Caco-2 (cell line): Measurements from ENCODE around the gene INSYN1. TPM values are rescaled to one million over a fixed set of nuclear protein-coding genes. Genes with fewer than 3 reads are reported as not detected.

Source experiments
- BruUV-seq: library from RNA; stranded (reverse); fragments of 400-500 nt; replicated peaks from 2 replicates; lab custom pipeline; 2021; lab: Mats Ljungman, UMichigan
- CTCF ChIA-PET: fragments of 300-600 bp; sonication (Branson Sonifier 250); formaldehyde crosslinking; loops from one replicate; lab custom pipeline; 2022; ENCODE audit warnings: antibody characterized with exemption; lab: Charles Lee
- POLR2A ChIA-PET: fragments of 300-600 bp; sonication (Branson Sonifier 250); formaldehyde crosslinking; loops from one replicate; lab custom pipeline; 2022; ENCODE audit warnings: antibody characterized with exemption; lab: Charles Lee
- DNase-seq, 2 experiments: peaks; one replicate each; pipeline versions ENCODE4 v3.0.0 to v3.0.0-alpha.2; 2020 to 2022
- H3K27me3 ChIP-seq: replicated peaks from 2 replicates; pipeline ENCODE4 v1.6.0; 2011; ENCODE audit warnings: low read length; ENCODE audit not compliant: control insufficient read depth, insufficient read depth
- H3K36me3 ChIP-seq: 2 replicates; pipeline ENCODE4 v1.5.1; 2011; ENCODE audit warnings: low read length; ENCODE audit not compliant: control insufficient read depth, insufficient read depth
- H3K4me1 ChIP-seq: fragments of 250-450 bp; sonication (Bioruptor Pico); 2 replicates; pipeline ENCODE4 v1.5.1; 2020; ENCODE audit warnings: mild to moderate bottlenecking
- H3K4me3 ChIP-seq: 2 replicates; pipeline ENCODE4 v1.5.1; 2011; ENCODE audit warnings: low read depth, mild to moderate bottlenecking, control low read depth, low read length
- H3K9me3 ChIP-seq: fragments of 250-450 bp; sonication (Bioruptor Pico); 2 replicates; pipeline ENCODE4 v1.5.1; 2020; ENCODE audit warnings: mild to moderate bottlenecking, moderate library complexity
- H3K27ac Mint-ChIP-seq: one replicate; pipeline ENCODE4 v1.8.0; 2022; ENCODE audit warnings: mixed read lengths; ENCODE audit not compliant: unreplicated experiment
- H3K27me3 Mint-ChIP-seq: one replicate; pipeline ENCODE4 v1.8.0; 2022; ENCODE audit warnings: mixed read lengths; ENCODE audit not compliant: insufficient read depth, unreplicated experiment
- H3K36me3 Mint-ChIP-seq: one replicate; pipeline ENCODE4 v1.8.0; 2022; ENCODE audit warnings: mild to moderate bottlenecking, mixed read lengths; ENCODE audit not compliant: insufficient read depth, unreplicated experiment
- H3K4me1 Mint-ChIP-seq: one replicate; pipeline ENCODE4 v1.8.0; 2022; ENCODE audit warnings: low read depth, mixed read lengths; ENCODE audit not compliant: unreplicated experiment
- H3K4me3 Mint-ChIP-seq: one replicate; pipeline ENCODE4 v1.8.0; 2022; ENCODE audit warnings: mild to moderate bottlenecking, moderate library complexity, mixed read lengths; ENCODE audit not compliant: unreplicated experiment
- H3K9me3 Mint-ChIP-seq: one replicate; pipeline ENCODE4 v1.8.0; 2022; ENCODE audit warnings: mixed read lengths; ENCODE audit not compliant: unreplicated experiment
- intact Hi-C: fragments of 100-400 bp; cut with micrococcal nuclease; formaldehyde crosslinking; loops from one replicate; pipeline ENCODE4 v1.10.0; 2022; ENCODE audit not compliant: unreplicated experiment
- total RNA-seq: library from RNA; stranded (reverse); gene quantifications from 2 replicates; pipeline ENCODE4 v1.2.3, GENCODE V29; 2022
- TF ChIP-seq, protein P1 (sequence below), 2 experiments: fragments of 200-600 bp in 1 of 2; IDR thresholded peaks; 1 replicate in 1 of 2; 2 replicates in 1 of 2; pipeline versions ENCODE4 v1.5.1 to v1.8.0; 2011 to 2022; ENCODE audit warnings: antibody characterized with exemption in 1 of 2, control low read depth in 1 of 2, inconsistent platforms in 1 of 2, low read depth in 1 of 2, low read length in 1 of 2, mild to moderate bottlenecking in 1 of 2, moderate library complexity in 1 of 2; ENCODE audit not compliant: insufficient read depth in 1 of 2, severe bottlenecking in 1 of 2, unreplicated experiment in 1 of 2

INSYN1 gene
- total RNA-seq, 1 experiment from 2014 or later, result 0.41 TPM

DNA sequence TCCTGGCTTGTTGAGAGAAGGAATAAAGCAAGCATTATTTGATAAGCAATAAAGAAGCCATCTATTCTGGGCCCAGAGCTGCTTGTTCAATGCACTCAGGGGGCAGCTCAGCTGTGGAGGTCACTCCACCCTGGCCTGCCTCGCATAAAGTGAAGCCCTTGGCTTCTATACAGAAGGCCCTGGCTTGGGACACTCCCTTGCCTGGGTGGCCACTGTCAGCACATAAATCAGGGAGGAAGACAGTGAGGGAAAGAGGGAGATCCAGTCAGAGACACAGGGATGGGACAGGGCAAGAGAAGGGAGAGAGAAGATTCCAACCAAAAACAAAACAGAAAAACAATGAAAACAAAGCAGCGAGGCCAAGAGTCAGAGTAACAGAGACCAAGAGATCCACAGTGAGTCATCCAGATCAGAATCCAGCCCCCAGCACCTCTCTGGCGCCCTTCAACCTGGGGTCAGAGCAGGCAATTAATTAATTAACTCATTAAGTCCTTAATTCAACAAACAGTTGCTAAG is 11.8 kb downstream of the INSYN1 start:
- peaks cover 4% of the 10 kb centered on the region for H3K4me1 ChIP-seq
- no peak overlapping the region for H3K4me3 ChIP-seq
- ChIA-PET CTCF (no interaction called here), POLR2A (no interaction called here)
- H3K36me3 ChIP-seq, result no peaks in the 10 kb centered on the region
- H3K27me3 ChIP-seq, result no peaks in the 10 kb centered on the region
- Mint-ChIP-seq H3K4me3 (no peak overlapping the region), H3K27me3 (no peaks in the 10 kb centered on the region), H3K4me1 (no peaks in the 10 kb centered on the region), H3K9me3 (no peaks in the 10 kb centered on the region), H3K27ac (no peak overlapping the region), H3K36me3 (no peaks in the 10 kb centered on the region)
- TF ChIP-seq, protein P1, sequence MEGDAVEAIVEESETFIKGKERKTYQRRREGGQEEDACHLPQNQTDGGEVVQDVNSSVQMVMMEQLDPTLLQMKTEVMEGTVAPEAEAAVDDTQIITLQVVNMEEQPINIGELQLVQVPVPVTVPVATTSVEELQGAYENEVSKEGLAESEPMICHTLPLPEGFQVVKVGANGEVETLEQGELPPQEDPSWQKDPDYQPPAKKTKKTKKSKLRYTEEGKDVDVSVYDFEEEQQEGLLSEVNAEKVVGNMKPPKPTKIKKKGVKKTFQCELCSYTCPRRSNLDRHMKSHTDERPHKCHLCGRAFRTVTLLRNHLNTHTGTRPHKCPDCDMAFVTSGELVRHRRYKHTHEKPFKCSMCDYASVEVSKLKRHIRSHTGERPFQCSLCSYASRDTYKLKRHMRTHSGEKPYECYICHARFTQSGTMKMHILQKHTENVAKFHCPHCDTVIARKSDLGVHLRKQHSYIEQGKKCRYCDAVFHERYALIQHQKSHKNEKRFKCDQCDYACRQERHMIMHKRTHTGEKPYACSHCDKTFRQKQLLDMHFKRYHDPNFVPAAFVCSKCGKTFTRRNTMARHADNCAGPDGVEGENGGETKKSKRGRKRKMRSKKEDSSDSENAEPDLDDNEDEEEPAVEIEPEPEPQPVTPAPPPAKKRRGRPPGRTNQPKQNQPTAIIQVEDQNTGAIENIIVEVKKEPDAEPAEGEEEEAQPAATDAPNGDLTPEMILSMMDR (IDR thresholded peaks at IDR 0.05; ENCODE audit: insufficient read depth in 1 of 2, low read depth in 1 of 2, low read length in 1 of 2, severe bottlenecking in 1 of 2, unreplicated experiment in 1 of 2), result no peak
- no TSS peak for BruUV-seq
- intact Hi-C loops, result no loop called here
- DNase-seq, result no peak
- no peaks in the 10 kb centered on the region for H3K9me3 ChIP-seq

DNA sequence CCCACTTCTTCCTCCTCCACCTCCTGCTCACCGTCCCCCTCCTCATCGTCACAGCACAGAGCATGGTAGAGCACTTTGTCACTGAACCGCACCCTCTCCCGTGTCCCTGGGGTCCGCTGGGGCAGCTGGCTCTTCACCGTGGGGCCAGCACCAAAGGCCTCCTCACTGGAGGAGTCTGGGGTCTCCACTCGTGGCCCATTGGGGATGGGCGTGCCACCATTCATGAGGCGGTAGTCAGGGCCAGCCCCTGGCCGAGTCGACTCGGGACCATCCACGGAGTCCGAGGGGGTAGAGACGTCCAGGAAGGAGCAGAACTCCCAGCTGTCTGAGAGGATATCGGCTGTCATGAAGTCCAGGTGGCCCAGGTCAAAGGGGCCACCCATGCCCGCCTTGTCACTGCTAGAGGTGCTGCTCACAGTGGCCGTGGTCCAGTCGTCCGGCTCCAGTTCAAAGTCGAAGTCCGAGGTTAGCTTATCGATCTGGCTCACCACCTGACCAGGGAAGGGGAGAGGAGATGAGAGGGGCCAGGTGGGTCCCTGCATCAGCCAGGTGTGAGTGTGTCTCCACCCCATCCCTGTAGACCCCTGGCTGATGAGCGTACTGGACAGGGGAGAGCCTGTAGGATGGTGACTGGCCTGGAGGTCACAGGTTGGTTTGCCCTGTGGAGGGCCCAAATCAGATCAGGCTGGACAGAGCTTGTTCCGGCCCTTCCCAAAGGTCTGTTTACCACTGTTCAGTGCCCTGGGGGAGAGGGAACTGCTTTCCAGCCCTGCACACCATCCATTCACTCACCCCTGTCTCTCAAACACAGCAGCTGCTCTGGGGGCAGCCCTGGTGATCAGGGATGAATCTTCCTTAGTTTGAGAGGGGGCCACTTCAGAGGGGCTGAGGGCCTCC is 12.8 kb downstream of the INSYN1 start:
- Mint-ChIP-seq H3K9me3 (no peaks in the 10 kb centered on the region), H3K4me1 (no peaks in the 10 kb centered on the region), H3K27ac (no peak overlapping the region), H3K27me3 (no peaks in the 10 kb centered on the region), H3K4me3 (no peak overlapping the region), H3K36me3 (no peaks in the 10 kb centered on the region)
- Histone ChIP-seq H3K36me3 (no peaks in the 10 kb centered on the region), H3K4me3 (no peak overlapping the region), H3K4me1 (peaks cover 4% of the 10 kb centered on the region), H3K9me3 (no peaks in the 10 kb centered on the region), H3K27me3 (no peaks in the 10 kb centered on the region)
- ChIA-PET CTCF (no interaction called here), POLR2A (no interaction called here)
- intact Hi-C loops, result no loop called here
- BruUV-seq, result no TSS peak
- TF ChIP-seq, protein P1 (IDR thresholded peaks at IDR 0.05; ENCODE audit: insufficient read depth in 1 of 2, low read depth in 1 of 2, low read length in 1 of 2, severe bottlenecking in 1 of 2, unreplicated experiment in 1 of 2), result no peak
- DNase-seq, result no peak

DNA sequence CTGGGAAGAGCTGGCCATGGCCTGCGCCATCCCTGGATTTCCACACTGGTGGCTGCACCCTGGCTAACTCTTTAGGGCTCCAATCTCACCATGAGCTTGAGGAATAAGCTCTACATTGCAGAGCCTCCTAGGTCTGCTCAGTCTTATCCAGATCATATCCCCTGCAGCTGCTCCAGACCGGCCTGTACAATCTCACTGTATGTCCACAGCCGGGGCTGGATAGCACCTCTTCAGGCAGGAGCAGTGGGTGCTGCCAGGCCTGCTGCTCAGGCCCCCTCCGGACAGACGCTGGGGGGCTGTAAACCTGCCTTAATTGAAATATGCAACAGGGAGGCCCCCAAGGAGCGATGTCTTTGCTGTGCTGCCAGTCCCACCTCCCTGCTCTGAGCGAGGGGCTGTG is 15.6 kb downstream of the INSYN1 start:
- TF ChIP-seq, protein P1 (IDR thresholded peaks at IDR 0.05; ENCODE audit: insufficient read depth in 1 of 2, low read depth in 1 of 2, low read length in 1 of 2, severe bottlenecking in 1 of 2, unreplicated experiment in 1 of 2), result no peak
- CTCF ChIA-PET, result no interaction called here
- POLR2A ChIA-PET, result no interaction called here
- Mint-ChIP-seq H3K4me1 (no peaks in the 10 kb centered on the region), H3K27me3 (no peaks in the 10 kb centered on the region), H3K36me3 (no peaks in the 10 kb centered on the region), H3K4me3 (no peak overlapping the region), H3K9me3 (no peaks in the 10 kb centered on the region), H3K27ac (no peak overlapping the region)
- Histone ChIP-seq H3K9me3 (no peaks in the 10 kb centered on the region), H3K4me3 (no peak overlapping the region), H3K27me3 (no peaks in the 10 kb centered on the region), H3K36me3 (no peaks in the 10 kb centered on the region), H3K4me1 (no peaks in the 10 kb centered on the region)
- intact Hi-C loops, result no loop called here
- no peak for DNase-seq
- BruUV-seq, result no TSS peak
